Prostate gland (tissue), 2 donors: ENCODE measurements around the gene ZBTB5. TPM values are rescaled to one million over a fixed set of nuclear protein-coding genes. Genes with fewer than 3 reads are reported as not detected.
"Not testable (repeated sequence)": the region's sequence is repeated elsewhere in the genome, so short reads cannot be mapped to it uniquely, and the experiment has no call there.

ENCODE experiments used
- DNase-seq: peaks from one replicate; pipeline ENCODE4 v3.0.0-alpha.2; 2019; ENCODE audit warnings: low spot score
- H3K27ac ChIP-seq, 2 donors: fragments of 200-600 bp; sonication (generic); 2 replicates each; pipeline ENCODE4 v1.5.1; 2017 to 2019
- H3K27me3 ChIP-seq: fragments of 200-600 bp; sonication (generic); replicated peaks from 2 replicates; pipeline ENCODE4 v1.5.1; 2019; ENCODE audit not compliant: insufficient read depth
- H3K36me3 ChIP-seq, 2 donors: fragments of 200-600 bp; sonication (generic); 1 replicate in 1 of 2; 2 replicates in 1 of 2; pipeline versions ENCODE4 v1.5.1 to v1.8.1; 2017 to 2019
- H3K4me1 ChIP-seq: fragments of 200-600 bp; sonication (generic); replicated peaks from 2 replicates; pipeline ENCODE4 v1.5.1; 2019
- H3K4me3 ChIP-seq, 2 donors: fragments of 200-600 bp; sonication (generic); 2 replicates each; pipeline ENCODE4 v1.5.1; 2017 to 2019
- H3K9me3 ChIP-seq: fragments of 200-600 bp; sonication (generic); 2 replicates; pipeline ENCODE4 v1.5.1; 2017
- POLR2A ChIP-seq: fragments of 450-650 bp; IDR thresholded peaks from one replicate; pipeline ENCODE4 v1.6.1; 2016; ENCODE audit warnings: antibody characterized with exemption, mild to moderate bottlenecking
- POLR2AphosphoS5 ChIP-seq: sonication (generic); formaldehyde crosslinking; IDR thresholded peaks from one replicate; pipeline ENCODE4 v1.6.1; 2017; ENCODE audit warnings: antibody characterized with exemption
- WGBS: methylation state at CpG from one replicate; pipeline ENCODE4 v1.1.5; 2018; 5-methylcytosine and 5-hydroxymethylcytosine counted together
- intact Hi-C: fragments of 100-400 bp; cut with DNase I; formaldehyde crosslinking; loops from one replicate; pipeline ENCODE4 v1.14.2; 2022
- total RNA-seq, 2 donors: library from RNA; depleted of rRNA; stranded (reverse); fragments of >200 nt; gene quantifications; one replicate each; pipeline ENCODE4 v1.1.0, GENCODE V29; 2016
- TF ChIP-seq, protein P1 (sequence below), 4 experiments: fragments of 200-600 bp in 2 of 4; fragments of 450-650 bp in 2 of 4; sonication (generic) in 2 of 4; IDR thresholded peaks; 1 replicate in 3 of 4; 2 replicates in 1 of 4; pipeline ENCODE4 v1.5.1; 2016 to 2019; ENCODE audit warnings: antibody characterized with exemption in 4 of 4, mild to moderate bottlenecking in 2 of 4, moderate library complexity in 2 of 4

The ZBTB5 gene
- total RNA-seq, 2 donors from 2014 or later, result 17.8 to 26.6 TPM

DNA sequence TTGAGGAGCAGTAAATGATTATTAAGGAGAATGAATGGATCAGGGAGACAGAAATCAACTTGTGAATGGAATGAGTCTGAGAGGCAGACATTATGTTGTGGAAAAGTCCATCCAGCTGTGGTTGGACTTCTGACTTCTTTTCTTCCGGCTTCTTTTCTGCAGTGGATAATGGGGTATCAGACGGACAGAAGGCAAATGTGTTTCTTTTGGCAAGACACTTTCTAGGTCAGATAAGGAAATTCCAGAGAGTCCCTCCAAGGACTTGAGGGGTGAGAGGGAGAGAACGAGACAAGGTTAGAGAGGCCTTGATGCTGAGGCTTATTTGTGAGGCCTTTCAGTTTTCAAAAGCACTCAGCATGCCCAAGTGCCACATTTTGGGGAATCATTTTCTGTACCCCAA is 59.9 kb downstream of the ZBTB5 start:
- no peaks in the 10 kb centered on the region for H3K27me3 ChIP-seq
- intact Hi-C loops, result no loop called here
- no peaks in the 10 kb centered on the region for H3K36me3 ChIP-seq
- TF ChIP-seq, protein P1, sequence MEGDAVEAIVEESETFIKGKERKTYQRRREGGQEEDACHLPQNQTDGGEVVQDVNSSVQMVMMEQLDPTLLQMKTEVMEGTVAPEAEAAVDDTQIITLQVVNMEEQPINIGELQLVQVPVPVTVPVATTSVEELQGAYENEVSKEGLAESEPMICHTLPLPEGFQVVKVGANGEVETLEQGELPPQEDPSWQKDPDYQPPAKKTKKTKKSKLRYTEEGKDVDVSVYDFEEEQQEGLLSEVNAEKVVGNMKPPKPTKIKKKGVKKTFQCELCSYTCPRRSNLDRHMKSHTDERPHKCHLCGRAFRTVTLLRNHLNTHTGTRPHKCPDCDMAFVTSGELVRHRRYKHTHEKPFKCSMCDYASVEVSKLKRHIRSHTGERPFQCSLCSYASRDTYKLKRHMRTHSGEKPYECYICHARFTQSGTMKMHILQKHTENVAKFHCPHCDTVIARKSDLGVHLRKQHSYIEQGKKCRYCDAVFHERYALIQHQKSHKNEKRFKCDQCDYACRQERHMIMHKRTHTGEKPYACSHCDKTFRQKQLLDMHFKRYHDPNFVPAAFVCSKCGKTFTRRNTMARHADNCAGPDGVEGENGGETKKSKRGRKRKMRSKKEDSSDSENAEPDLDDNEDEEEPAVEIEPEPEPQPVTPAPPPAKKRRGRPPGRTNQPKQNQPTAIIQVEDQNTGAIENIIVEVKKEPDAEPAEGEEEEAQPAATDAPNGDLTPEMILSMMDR (IDR thresholded peaks at IDR 0.05), result no peak
- TF ChIP-seq POLR2AphosphoS5 (no peak), POLR2A (no peak)
- WGBS, result 74% methylated on average over 3 of the region's 3 CpGs
- no peaks in the 10 kb centered on the region for H3K9me3 ChIP-seq
- H3K4me3 ChIP-seq, result no peak overlapping the region
- DNase-seq, result no peak
- no peaks in the 10 kb centered on the region for H3K4me1 ChIP-seq
- H3K27ac ChIP-seq, result no peak overlapping the region

DNA sequence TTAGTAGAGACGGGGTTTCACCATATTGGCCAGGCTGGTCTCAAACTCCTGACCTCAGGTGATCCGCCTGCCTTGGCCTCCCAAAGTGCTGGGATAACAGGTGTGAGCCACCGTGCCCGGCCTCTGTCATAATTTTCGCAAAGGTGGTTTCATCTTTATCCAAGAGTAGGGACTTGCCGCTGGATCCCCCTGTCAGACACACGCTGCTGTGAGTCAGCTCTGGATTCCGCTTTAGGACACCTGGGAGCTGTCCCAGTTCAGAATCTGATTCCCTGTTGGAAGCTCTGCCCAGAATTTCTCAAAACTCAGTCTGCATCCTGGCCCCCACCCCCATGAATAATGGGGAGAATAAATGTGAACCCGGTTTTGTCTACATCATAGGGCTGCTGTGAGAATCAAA is 60.7 kb downstream of the ZBTB5 start:
- intact Hi-C loops, result no loop called here
- Histone ChIP-seq H3K36me3 (no peaks in the 10 kb centered on the region), H3K27ac (no peak overlapping the region), H3K27me3 (no peaks in the 10 kb centered on the region), H3K9me3 (no peaks in the 10 kb centered on the region), H3K4me3 (no peak overlapping the region), H3K4me1 (no peaks in the 10 kb centered on the region)
- TF ChIP-seq POLR2A (no peak), POLR2AphosphoS5 (no peak)
- TF ChIP-seq, protein P1 (IDR thresholded peaks at IDR 0.05), result no peak
- 85% methylated on average over 9 of the region's 9 CpGs for WGBS
- no peak for DNase-seq

DNA sequence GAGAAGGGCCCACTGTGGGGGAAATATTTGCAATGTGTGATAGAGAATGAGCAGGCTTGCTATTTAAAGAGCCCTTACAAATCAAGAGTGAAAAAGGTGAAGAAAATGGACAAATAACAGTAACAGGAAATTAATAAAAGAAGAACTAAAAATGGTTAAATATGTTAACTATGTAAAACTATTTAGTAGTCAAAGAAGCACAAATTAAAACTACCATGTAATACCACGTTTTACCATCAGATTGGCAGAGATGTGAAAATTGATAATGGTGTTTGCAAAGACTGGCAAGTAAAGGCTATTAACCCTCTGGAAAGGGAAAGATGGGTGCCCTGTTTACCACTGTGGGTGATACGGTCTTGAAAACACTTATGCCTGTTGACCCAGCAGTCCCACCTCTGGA is 65.9 kb downstream of the ZBTB5 start:
- WGBS, result 42% methylated on average over 2 of the region's 2 CpGs
- intact Hi-C loops, result no loop called here

DNA sequence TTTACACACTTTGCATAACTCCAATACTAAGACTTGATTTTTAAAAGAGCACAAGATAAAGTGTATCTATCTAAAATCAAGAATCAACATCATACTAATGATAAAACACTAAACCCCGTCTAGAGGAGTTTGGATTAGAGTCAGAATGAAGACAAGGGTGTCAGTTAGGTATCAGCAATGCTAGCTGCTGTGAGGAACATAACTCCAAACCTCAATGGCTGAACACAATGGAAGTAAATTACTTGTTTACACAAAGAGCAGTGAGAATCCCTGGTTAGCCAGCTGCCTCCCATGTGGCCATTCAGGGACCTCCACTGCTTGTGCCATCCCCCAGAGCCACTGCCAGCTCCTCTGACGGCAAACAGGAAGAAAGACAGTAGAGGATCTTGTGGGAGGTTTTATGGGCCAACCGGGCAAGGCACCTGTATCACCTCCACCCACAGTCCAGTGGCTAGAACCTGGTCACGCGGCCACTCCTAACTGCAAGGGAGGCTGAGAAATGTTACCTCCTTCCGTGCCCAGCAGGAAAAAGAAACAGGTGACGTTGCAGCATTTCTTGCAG is 66.7 kb downstream of the ZBTB5 start:
- intact Hi-C loops, result no loop called here
- Histone ChIP-seq H3K36me3 (no peaks in the 10 kb centered on the region), H3K9me3 (no peaks in the 10 kb centered on the region), H3K27me3 (no peaks in the 10 kb centered on the region), H3K27ac (no peak overlapping the region), H3K4me1 (no peaks in the 10 kb centered on the region), H3K4me3 (no peak overlapping the region)
- TF ChIP-seq POLR2AphosphoS5 (no peak), POLR2A (no peak)
- TF ChIP-seq, protein P1 (IDR thresholded peaks at IDR 0.05), result no peak
- no peak for DNase-seq
- WGBS, result 85% methylated on average over 7 of the region's 7 CpGs

More for the DNA sequence above, 65.9 kb downstream of the ZBTB5 start:
- no peaks in the 10 kb centered on the region for H3K27me3 ChIP-seq
- TF ChIP-seq POLR2AphosphoS5 (no peak), POLR2A (no peak)
- TF ChIP-seq, protein P1 (IDR thresholded peaks at IDR 0.05), result no peak
- no peaks in the 10 kb centered on the region for H3K36me3 ChIP-seq
- no peak overlapping the region for H3K27ac ChIP-seq
- no peak overlapping the region for H3K4me3 ChIP-seq
- H3K4me1 ChIP-seq, result no peaks in the 10 kb centered on the region
- no peak for DNase-seq
- H3K9me3 ChIP-seq, result no peaks in the 10 kb centered on the region

DNA sequence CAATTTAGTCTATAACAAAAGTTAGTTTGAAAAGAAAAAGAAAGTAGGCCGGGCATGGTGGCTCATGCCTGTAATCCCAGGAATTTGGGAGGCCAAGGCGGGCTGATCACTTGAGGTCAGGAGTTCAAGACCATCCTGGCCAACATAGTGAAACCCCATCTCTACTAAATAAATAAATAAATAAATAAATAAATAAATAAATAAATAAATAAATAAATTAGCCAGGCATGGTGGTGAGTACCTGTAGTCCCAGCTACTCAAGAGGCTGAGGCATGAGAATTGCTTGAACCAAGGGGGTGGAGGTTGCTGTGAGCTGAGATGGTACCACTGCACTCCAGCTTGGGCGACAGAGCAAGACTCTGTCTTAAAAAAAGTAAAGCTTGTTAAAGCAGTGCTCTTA is 67.3 kb downstream of the ZBTB5 start:
- H3K27me3 ChIP-seq, H3K9me3 ChIP-seq, H3K27ac ChIP-seq, intact Hi-C loops, H3K4me1 ChIP-seq, H3K36me3 ChIP-seq, H3K4me3 ChIP-seq, DNase-seq: not testable (repeated sequence)
- WGBS, result 100% methylated on average over 3 of the region's 3 CpGs
